LoVo (cell line): ENCODE results near the gene RBBP8NL.

Experiments used
- DNase-seq: peaks from one replicate; pipeline ENCODE4 v3.0.0-alpha.2; 2016; ENCODE audit warnings: low spot score

The RBBP8NL gene

GRCh38 chr20:62408055-62408454 lies 19.3 kb downstream of the RBBP8NL start:
- DNase-seq = no peak

DNA sequence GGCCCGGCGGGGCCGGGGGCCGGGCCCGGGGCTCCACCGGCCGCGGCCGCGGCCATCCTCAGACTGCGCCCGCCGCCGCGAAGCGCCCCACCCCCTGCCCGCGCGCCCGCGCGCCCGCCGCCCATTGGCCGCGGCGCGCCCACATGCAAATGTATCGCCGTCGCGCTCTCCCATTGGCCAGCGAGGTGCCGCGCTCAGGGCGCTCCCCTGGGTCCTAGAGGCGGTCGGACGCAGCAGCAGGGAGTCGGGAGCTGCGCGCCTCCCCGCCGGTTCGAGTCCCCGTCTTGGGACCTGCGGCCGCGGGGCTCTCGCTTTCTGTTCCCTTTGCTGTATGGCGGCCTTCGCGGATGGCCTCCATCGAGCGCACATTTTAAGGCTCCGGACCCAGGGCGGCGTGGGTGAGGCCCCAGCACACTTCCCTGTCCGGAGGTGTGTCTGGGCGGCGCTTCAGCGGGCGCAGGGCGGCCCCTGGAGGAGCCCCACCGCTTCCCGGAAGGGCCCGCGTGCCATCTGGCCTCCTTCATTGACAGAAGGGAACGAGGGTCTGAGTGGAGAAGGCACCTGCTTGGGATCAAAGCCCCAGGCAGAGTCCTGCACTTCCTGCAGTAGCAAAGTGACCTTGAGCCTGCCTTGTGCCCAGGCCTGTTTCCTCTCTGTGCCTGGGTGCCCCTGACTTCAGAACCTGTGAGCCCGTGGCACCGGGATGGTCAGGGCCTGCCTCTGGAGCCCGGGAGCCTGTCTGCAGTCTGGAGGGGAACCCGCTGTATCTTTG lies 19.9 kb downstream of the RBBP8NL start, which contains the start of gene CABLES2:
Gene CABLES2, minus strand, starts transcription at position 65 of the 772 bp plus-strand sequence. Its CDS starts 9 bp downstream, at position 56.
- DNase-seq = peak; percentile 95

DNA sequence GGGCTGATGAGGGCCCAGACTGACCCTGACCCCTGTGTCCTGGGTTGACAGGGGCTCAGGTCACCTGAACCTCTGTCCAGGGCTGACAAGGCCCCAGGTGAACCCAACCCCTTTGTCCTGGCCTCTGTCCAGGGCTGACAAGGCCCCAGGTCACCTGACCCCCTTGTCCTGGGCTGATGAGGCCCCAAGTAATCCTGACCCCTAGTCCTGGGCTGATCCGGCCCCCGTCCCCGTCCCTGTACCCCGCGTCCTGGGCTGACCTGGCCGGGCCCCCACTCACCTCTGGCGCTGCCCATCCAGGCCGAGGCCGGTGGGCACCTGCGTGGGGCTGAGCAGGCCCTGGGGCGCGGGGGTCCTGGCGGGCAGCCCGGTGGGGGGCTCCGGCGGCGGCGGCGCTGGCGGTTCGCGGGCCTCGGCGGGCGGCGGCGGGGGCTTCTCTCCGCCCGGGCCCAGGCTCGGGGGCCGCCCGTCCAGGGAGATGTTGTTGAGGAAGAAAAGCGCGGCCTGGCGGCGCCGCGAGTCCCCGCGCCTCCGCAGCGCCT lies 20.6 kb downstream of the RBBP8NL start:
- DNase-seq = no peak

GRCh38 chr20:62405981-62406513 lies 21.3 kb downstream of the RBBP8NL start:
- no peak for DNase-seq

DNA sequence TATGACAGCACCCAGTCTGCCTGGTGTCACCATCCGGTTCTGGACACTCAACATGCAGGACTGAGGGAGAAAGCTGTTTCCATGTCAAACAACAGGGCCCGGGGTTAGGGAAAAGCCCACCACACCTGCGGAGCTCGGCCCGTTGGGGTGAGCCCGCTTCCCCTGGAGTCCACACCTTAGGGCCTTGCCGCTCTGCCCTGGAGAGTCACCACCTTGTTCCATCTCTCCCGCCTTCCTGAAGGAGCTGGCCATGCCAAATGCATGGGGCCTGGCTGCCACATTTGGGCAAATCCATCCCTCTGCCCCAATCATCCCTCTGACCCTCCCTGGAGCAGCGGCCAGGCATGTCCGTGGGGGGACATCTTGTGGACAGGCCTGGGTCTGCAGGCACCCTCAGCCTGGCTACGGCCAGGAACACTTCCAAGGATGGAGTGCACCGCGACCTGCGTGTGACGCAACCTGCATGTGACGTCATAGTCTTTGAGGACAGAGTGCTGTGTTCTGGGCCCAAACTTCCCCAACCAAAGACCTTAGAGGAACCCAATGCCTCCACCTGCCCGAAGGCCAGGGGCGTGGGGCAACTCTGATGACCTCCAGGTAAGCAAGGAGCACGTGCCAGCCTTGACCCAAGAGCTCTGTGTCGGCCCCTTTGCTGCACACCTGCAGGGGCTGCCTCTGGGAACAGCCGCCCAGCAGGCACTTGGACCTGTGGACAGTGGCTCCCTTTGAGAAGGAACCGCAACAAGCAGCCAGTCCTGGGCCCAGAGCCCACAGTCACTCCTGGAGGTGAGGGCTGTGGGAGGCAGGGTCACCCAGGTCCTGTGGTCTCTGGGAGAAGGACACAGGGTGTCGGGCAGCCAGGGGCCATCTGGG lies 22.0 kb downstream of the RBBP8NL start:
- no peak for DNase-seq

DNA sequence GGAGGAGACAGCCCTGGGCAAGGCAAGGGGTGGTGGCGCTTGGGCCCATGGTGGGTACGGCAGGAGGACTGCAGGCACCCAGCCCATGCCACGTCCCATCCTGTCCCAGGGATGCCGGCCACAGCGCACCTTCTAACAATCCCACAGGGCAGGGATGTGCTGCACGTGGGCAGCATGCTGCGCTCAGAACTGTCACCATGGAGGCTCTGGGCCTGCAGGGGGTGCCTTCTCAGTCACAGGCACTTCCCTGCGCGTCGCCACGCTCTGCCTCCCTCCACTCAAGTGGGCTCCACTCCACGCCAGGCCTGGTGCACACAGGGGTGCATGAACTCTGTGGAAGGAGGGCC lies 22.6 kb downstream of the RBBP8NL start:
- no peak for DNase-seq

DNA sequence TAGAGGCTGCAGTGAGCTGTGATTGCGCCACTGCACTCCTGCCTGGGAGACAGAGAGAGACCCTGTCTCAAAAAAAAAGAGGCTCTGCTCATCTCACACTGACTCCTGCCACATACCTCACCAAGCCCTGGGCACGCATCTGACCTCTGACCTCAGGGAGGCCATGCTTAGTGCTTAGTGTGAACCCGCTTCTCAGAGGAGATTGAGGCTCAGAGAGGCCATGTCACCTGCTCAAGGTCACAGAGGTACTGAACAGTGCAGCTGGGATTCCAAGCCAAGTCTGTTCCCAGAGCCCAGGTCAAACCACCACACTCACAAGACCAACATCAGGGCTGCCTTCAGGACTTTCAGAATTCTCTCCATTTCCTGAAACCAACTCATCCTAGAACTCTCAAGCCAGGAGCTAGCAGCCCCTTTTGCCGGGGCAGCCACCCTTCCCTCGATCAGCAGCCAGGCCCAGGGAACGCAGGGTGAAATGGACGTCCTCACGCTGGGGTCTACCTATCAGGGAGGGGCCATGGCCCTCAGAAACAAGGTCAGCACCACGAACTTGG lies 23.1 kb downstream of the RBBP8NL start:
- no peak for DNase-seq

GRCh38 chr20:62403331-62403730 lies 24.0 kb downstream of the RBBP8NL start:
- DNase-seq = no peak

- no peak for DNase-seq
Measured at GRCh38 chr20:62402456-62403150, 24.7 kb downstream of the RBBP8NL start.

- DNase-seq = no peak
Measured at GRCh38 chr20:62401331-62401779, 26.0 kb downstream of the RBBP8NL start.

- no peak for DNase-seq
Measured at GRCh38 chr20:62400541-62400940, 26.8 kb downstream of the RBBP8NL start.

DNA sequence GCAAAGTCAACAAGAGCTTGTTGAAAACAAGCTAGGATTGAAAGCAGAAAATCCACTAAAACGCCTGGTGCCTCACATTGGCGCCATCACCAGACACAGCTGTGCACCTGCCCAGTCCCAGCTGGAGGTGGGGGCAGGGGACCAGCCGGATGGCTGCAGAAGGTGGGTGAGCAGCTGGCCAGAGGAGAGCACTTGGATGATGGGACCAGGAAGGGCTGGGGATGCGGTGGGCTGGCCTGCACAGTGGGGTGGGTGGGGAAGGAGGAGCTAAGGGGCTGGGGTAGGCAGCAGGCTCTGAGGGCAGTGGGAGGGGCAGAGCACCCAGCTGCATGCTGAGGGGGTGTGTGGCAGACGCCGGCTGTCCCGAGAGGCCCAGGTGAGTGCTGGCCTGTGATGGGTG lies 27.3 kb downstream of the RBBP8NL start:
- DNase-seq = no peak

- DNase-seq = no peak
Measured at GRCh38 chr20:62398120-62398821, 29.1 kb downstream of the RBBP8NL start.

DNA sequence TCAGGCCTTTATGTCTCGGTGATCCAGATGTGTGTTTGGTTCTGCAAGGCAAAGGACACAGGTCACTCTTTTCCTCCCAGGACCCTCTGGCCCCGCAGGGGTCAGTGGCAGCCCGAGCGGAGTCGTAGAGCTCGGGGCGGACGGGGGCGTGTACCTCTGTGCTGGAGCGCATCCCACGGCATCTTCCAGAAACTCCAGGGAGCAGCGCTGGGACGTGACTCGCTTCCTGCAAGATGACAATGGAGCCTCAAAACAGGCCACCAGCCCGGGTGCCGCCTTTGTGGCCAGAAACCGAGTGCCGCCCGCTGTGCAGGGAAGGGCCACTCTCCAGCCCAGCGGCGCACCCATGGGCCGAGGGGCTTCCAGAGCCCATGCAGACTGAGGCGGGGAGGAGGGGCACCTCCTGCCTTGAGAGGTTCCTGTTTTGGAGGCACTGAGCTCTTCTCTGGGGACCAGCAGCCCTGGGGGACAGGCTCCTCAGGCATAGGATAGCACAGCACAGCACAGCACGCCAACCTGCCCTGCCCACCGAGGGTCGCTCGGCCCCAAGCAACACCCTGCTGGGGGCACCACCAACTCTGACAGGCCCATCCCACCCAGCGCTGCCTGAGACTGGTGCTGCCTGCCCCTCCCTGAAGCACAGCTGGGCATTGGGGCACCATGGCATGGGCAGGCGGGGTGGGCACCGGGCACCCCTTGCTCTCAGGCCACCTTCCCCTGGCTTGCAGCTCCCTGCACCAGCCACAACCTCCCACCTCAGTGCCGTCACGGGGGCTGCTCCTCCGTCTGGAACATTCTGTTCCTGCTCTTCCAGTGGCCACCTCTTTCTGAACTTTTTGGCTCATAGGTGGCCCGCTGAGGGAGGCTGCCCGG lies 30.7 kb downstream of the RBBP8NL start:
- DNase-seq = no peak

- DNase-seq = no peak
Measured at GRCh38 chr20:62395311-62396242, 31.8 kb downstream of the RBBP8NL start.

DNA sequence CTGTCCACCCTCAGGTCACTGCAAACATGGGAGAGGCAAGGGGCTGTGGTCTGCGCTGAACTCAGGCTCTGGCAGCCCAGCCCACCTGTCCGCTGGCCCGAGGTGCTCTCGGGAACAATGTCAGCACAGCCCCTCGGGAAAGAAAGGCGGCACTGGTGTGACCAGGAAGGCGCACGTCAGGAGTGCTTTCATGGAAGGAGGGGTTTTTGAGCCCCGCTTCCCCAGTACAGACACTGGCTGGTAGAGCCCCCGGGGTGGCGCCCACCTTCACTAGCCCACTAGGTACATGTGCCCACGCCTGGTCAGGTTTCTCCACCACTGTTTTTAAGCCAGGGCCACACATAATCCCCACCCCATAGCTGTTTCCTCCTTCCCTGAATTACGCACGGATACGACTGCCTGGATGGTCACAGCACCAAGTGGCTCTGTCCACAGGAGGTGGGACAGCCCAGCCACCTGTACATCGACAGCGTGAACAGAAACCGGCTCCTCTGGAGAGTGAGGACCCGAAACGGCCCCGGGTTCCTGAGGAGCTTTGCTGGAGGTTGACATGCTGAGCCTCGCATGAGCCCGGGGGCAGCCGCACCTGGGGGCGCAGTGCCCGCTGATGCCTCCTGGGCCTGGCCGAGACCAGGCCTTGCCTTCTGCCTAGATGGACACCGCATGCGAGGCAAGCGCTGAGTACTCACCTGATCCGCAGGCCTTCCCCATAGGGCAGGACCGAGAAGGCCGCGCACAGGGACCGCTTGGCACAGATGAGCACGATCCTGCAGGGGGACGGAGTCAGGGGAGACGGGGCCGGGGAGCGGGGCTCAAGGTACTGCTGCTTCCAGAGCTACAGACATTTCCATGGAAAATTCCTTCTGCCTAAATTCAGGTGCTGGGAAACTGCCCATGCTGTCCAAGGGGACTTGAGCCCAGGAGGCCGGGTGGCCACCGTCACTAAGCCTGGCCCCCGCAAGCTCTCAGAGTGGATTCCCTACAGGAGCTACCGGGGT lies 32.8 kb downstream of the RBBP8NL start:
- no peak for DNase-seq

- DNase-seq = no peak
Measured at GRCh38 chr20:62393830-62394229, 33.5 kb downstream of the RBBP8NL start.

DNA sequence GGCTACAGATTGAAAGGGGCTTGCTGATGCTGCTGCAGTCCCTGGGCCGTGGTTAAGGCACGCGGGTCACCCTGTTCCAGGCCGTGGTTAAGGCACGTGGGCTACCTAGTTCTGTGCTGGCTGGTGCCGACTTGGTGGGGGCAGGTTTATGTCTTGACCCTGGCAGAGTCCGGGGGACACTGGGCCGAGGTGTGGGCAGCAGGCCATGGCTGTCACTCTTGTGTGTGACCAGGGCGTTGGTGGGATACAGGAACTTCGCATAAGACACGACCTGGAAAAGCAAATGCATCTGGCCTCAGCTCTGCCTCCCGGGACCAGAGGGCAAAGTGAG lies 34.0 kb downstream of the RBBP8NL start:
- DNase-seq = no peak
